ENCODE measurements around the gene SIL1. TPM values are rescaled to one million over a fixed set of nuclear protein-coding genes. Genes with fewer than 3 reads are reported as not detected.
A peak's percentile ranks its signal among the peaks of the same experiment; 100 is the strongest.
"Not testable (repeated sequence)": the region's sequence is repeated elsewhere in the genome, so short reads cannot be mapped to it uniquely, and the experiment has no call there.

The SIL1 gene
- total and polyA plus RNA-seq, 2 experiments from 2014 or later = 78.8 to 89.8 TPM

DNA sequence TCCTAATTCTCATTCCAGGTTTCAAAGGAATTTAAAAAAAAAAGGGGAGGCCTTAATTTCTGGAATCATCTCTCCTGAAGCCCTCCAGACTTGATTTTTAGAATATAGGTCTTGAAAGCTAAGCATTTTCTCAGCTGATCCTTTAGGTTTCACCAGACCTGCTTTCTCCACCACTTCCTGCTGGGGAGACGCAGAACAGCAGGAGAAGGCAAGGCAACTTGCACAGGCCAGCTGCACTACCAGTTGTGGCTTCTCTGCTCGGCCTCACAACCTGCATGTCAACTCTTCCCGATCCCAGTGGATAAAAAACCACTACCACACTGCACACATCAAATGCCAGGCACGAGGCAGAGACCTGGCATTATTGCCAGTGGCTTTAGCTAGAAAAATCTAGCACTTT, 119.8 kb downstream of the SIL1 start:
- Histone ChIP-seq H3K36me3 (ENCODE audit: low read depth) (no peaks in the 10 kb centered on the region), H3K9me2 (ENCODE audit: insufficient read depth) (no peaks in the 10 kb centered on the region), H3K4me3 (no peak overlapping the region), H3K79me2 (ENCODE audit: insufficient read depth) (peaks cover 15% of the 10 kb centered on the region), H2AFZ (no peak overlapping the region), H4K20me1 (ENCODE audit: insufficient read depth) (no peaks in the 10 kb centered on the region), H3K27ac (no peak overlapping the region), H3K4me2 (ENCODE audit: unreplicated experiment) (no peak overlapping the region), H3K9me3 (ENCODE audit: low read depth) (no peaks in the 10 kb centered on the region), H3F3A (ENCODE audit: insufficient read depth) (peaks cover 7% of the 10 kb centered on the region; the same call in 1 of the 2 replicates), H3K27me3 (replicated peaks; ENCODE audit: insufficient read depth) (no peaks in the 10 kb centered on the region), H3K4me1 (ENCODE audit: insufficient read depth) (peaks cover 10% of the 10 kb centered on the region; the same call in 1 of the 2 replicates), H3K9ac (no peak overlapping the region)
- no peak for DNase-seq
- 84 to 92% methylated on average over 4 of the region's 4 CpGs for WGBS, 2 experiments (ENCODE audit: low coverage in 1 of 2, low lambda C conversion rate in 2 of 2, missing lambda C conversion rate in 2 of 2)
- in situ Hi-C loops (cut with MboI) = no loop called here
- no peak for TF ChIP-seq EZH2 (IDR thresholded peaks at IDR 0.05; ENCODE audit: insufficient read depth, poor library complexity, severe bottlenecking)
- no peak for TF ChIP-seq EZH2phosphoT487 (IDR thresholded peaks at IDR 0.05; ENCODE audit: insufficient read depth, low read depth)

DNA sequence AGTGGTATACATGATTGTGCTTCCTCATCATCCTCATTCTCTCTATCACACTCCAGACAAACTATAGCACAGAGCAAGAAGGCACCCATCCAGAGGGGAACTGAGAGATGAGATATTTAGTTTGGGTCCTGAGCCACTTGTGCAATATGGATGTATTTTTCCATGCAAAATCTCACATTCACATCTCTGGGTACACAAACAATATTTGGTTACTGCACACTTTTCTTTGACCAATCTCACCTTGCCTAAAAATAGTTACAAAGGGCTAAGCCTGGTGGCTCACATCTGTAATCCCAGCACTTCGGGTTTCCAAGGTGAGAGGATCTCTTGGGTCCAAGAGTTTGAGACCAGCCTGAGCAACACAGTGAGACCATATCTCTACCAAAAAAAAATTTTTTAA, 120.3 kb downstream of the SIL1 start:
- DNase-seq = no peak
- Histone ChIP-seq H3K9me3 (ENCODE audit: low read depth) (no peaks in the 10 kb centered on the region), H3K4me3 (no peak overlapping the region), H3F3A (ENCODE audit: insufficient read depth) (peaks cover 7% of the 10 kb centered on the region; the same call in 1 of the 2 replicates), H3K27ac (no peak overlapping the region), H3K4me1 (ENCODE audit: insufficient read depth) (peaks cover 10% of the 10 kb centered on the region; the same call in 1 of the 2 replicates), H3K36me3 (ENCODE audit: low read depth) (no peaks in the 10 kb centered on the region), H2AFZ (no peak overlapping the region), H3K9ac (no peak overlapping the region), H3K27me3 (replicated peaks; ENCODE audit: insufficient read depth) (no peaks in the 10 kb centered on the region), H3K9me2 (ENCODE audit: insufficient read depth) (no peaks in the 10 kb centered on the region), H4K20me1 (ENCODE audit: insufficient read depth) (no peaks in the 10 kb centered on the region), H3K79me2 (ENCODE audit: insufficient read depth) (peaks cover 17% of the 10 kb centered on the region), H3K4me2 (ENCODE audit: unreplicated experiment) (no peak overlapping the region)
- in situ Hi-C loops (cut with MboI) = no loop called here
- WGBS, 2 experiments (ENCODE audit: low coverage in 1 of 2, low lambda C conversion rate in 2 of 2, missing lambda C conversion rate in 2 of 2) = 82 to 93% methylated on average over 1 of the region's 1 CpG
- TF ChIP-seq EZH2phosphoT487 (IDR thresholded peaks at IDR 0.05; ENCODE audit: insufficient read depth, low read depth) (no peak), EZH2 (IDR thresholded peaks at IDR 0.05; ENCODE audit: insufficient read depth, poor library complexity, severe bottlenecking) (no peak)

DNA sequence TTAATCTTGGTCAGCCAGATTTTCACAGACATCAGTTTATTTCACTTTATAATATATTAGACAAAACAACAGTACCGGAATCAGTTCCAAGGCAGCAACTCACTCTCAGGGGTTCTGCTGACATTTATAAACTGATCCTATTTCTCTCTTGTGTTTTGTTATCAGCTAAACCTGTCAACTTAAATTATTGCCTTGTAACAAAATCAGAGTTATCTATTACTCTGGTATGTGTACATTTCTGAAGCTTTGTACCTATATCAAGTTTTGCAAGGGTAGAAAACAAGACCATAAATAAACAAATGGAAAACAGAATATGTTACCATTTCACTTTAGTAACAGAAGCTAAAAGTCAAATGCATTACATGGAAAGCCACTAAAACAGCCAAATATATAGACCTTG, 122.1 kb downstream of the SIL1 start:
- Histone ChIP-seq H3K79me2 (ENCODE audit: insufficient read depth) (peaks cover 25% of the 10 kb centered on the region), H3K4me2 (ENCODE audit: unreplicated experiment) (no peak overlapping the region), H2AFZ (no peak overlapping the region), H3K27ac (no peak overlapping the region), H3F3A (ENCODE audit: insufficient read depth) (peaks cover 7% of the 10 kb centered on the region; the same call in 1 of the 2 replicates), H3K9me2 (ENCODE audit: insufficient read depth) (no peaks in the 10 kb centered on the region), H3K9ac (no peak overlapping the region), H3K9me3 (ENCODE audit: low read depth) (no peaks in the 10 kb centered on the region), H3K4me3 (no peak overlapping the region), H3K4me1 (ENCODE audit: insufficient read depth) (peaks cover 10% of the 10 kb centered on the region; the same call in 1 of the 2 replicates), H4K20me1 (ENCODE audit: insufficient read depth) (no peaks in the 10 kb centered on the region), H3K36me3 (ENCODE audit: low read depth) (no peaks in the 10 kb centered on the region), H3K27me3 (replicated peaks; ENCODE audit: insufficient read depth) (no peaks in the 10 kb centered on the region)
- in situ Hi-C loops (cut with MboI) = no loop called here
- TF ChIP-seq EZH2 (IDR thresholded peaks at IDR 0.05; ENCODE audit: insufficient read depth, poor library complexity, severe bottlenecking) (no peak), EZH2phosphoT487 (IDR thresholded peaks at IDR 0.05; ENCODE audit: insufficient read depth, low read depth) (no peak)
- 89 to 90% methylated on average over 1 of the region's 1 CpG for WGBS, 2 experiments (ENCODE audit: low coverage in 1 of 2, low lambda C conversion rate in 2 of 2, missing lambda C conversion rate in 2 of 2)
- no peak for DNase-seq

DNA sequence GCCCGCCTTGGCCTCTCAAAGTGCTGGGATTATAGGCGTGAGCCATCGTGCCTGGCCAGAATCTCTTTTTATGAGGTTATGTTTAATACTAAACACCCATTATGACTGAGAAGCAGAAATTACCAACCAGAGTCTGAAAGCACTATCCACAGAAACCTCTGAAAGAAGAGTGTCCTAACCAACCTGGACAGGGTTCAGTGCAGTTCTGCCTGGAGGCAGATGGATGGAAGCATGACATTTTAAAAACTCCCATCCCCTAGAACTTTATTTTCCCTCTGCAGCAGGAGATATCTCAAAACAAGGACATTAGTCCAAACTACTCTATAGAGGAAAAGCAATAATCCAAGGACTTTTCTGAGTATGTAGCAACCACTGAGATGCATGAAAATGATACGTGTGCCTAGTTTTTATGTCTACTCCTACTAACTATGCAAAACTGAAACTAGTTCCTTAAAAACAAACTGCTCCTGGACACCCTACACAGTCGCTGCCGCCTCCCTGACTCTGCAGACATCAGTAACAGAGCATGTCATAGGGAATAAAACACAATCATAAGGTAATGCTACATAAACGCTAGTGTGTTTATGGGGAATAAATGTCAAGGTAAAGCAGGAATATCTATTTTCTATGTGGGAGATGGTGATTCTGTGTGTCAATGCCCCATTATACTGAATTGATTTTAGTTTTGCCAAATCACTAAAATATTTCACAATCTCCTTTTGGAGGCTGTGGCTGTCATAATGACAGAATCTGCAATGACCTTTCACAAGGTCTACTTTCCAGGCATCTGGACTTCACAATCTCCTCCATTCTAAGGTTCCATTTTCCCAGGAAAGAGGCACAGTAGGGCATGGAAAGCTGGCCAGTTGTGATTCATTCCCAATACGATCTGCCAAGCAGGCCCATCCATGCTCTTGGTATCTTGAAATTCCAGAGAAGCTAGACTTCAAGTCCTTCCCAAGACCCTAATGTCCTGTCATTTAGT, 122.8 kb downstream of the SIL1 start:
- H3K4me3 ChIP-seq = no peak overlapping the region
- no peaks in the 10 kb centered on the region for H3K27me3 ChIP-seq (replicated peaks; ENCODE audit: insufficient read depth)
- H3K36me3 ChIP-seq (ENCODE audit: low read depth) = no peaks in the 10 kb centered on the region
- in situ Hi-C loops (cut with MboI) = no loop called here
- H2AFZ ChIP-seq = no peak overlapping the region
- no peak for TF ChIP-seq EZH2 (IDR thresholded peaks at IDR 0.05; ENCODE audit: insufficient read depth, poor library complexity, severe bottlenecking)
- no peak for TF ChIP-seq EZH2phosphoT487 (IDR thresholded peaks at IDR 0.05; ENCODE audit: insufficient read depth, low read depth)
- H3K9me3 ChIP-seq (ENCODE audit: low read depth) = no peaks in the 10 kb centered on the region
- 54 to 55% methylated on average over 8 of the region's 8 CpGs for WGBS, 2 experiments (ENCODE audit: low coverage in 1 of 2, low lambda C conversion rate in 2 of 2, missing lambda C conversion rate in 2 of 2)
- no peak overlapping the region for H3K9ac ChIP-seq
- H3K4me1 ChIP-seq (ENCODE audit: insufficient read depth) = peaks cover 10% of the 10 kb centered on the region; the same call in 1 of the 2 replicates
- H3K27ac ChIP-seq = peak overlapping the region; percentile 26; the same call in 1 of the 2 replicates
- peaks cover 7% of the 10 kb centered on the region; the same call in 1 of the 2 replicates for H3F3A ChIP-seq (ENCODE audit: insufficient read depth)
- peaks cover 25% of the 10 kb centered on the region for H3K79me2 ChIP-seq (ENCODE audit: insufficient read depth)
- no peaks in the 10 kb centered on the region for H4K20me1 ChIP-seq (ENCODE audit: insufficient read depth)
- peak overlapping the region; percentile 15 for H3K4me2 ChIP-seq (ENCODE audit: unreplicated experiment)
- peak; percentile 57 for DNase-seq
- no peaks in the 10 kb centered on the region for H3K9me2 ChIP-seq (ENCODE audit: insufficient read depth)

DNA sequence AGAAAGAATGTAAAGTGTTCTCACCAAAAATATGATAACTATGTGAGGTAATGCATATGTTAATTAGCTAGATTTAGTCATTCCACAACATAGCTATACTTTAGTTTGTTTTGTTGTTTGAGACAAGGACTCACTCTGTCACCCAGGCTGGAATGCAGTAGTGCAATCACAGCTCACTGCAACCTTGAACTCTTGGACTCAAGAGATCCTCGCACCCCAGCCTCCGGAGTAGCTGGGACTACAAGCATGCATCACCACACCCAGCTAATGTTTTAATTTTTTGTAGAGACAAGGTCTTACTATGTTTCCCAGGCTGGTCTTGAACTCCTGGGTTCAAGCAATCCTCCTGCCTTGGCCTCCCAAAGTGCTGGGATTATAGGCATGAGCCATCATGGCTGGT, 124.2 kb downstream of the SIL1 start:
- H4K20me1 ChIP-seq (ENCODE audit: insufficient read depth); H3K9ac ChIP-seq; H3K4me1 ChIP-seq (ENCODE audit: insufficient read depth); H2AFZ ChIP-seq; in situ Hi-C loops (cut with MboI); H3K4me3 ChIP-seq; H3K36me3 ChIP-seq (ENCODE audit: low read depth); H3K9me2 ChIP-seq (ENCODE audit: insufficient read depth); H3K9me3 ChIP-seq (ENCODE audit: low read depth); H3K27me3 ChIP-seq (replicated peaks; ENCODE audit: insufficient read depth); H3F3A ChIP-seq (ENCODE audit: insufficient read depth); H3K27ac ChIP-seq; H3K4me2 ChIP-seq (ENCODE audit: unreplicated experiment); DNase-seq: not testable (repeated sequence)
- H3K79me2 ChIP-seq (ENCODE audit: insufficient read depth) = peaks cover 27% of the 10 kb centered on the region
- WGBS, 2 experiments (ENCODE audit: low coverage in 1 of 2, low lambda C conversion rate in 2 of 2, missing lambda C conversion rate in 2 of 2) = 93 to 96% methylated on average over 2 of the region's 2 CpGs
